Measurements from ENCODE around the gene ATP11C. TPM values are rescaled to one million over a fixed set of nuclear protein-coding genes. Genes with fewer than 3 reads are reported as not detected.
"Not testable (repeated sequence)": the region's sequence is repeated elsewhere in the genome, so short reads cannot be mapped to it uniquely, and the experiment has no call there.

Gene ATP11C
- total RNA-seq, 1 donor from 2014 or later = 47.2 TPM

DNA sequence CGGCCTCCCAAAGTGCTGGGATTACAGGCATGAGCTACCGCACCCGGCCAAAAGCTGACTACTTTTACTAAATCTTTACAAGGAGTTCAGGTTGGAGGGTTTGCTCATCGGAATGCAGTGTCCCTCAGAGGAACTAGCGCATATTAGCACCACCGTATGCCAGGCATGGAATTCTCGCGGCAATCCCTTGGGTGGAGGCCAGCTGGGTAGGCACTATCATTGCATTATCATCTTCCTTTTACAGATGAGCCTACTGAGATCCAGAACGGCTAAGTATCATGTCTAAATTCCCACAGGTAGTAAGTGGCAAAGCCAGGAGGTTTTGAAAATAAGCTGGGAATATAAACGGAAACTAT, 38.5 kb upstream of the ATP11C start:
- TF ChIP-seq CTCF (IDR thresholded peaks at IDR 0.05; ENCODE audit: partially characterized antibody, unreplicated experiment) = no peak
- Mint-ChIP-seq H3K27me3 (ENCODE audit: unreplicated experiment) (no peaks in the 10 kb centered on the region), H3K9me3 (ENCODE audit: unreplicated experiment) (peaks cover 2% of the 10 kb centered on the region), H3K4me1 (ENCODE audit: low read depth, unreplicated experiment) (no peaks in the 10 kb centered on the region), H3K27ac (ENCODE audit: unreplicated experiment) (no peak overlapping the region), H3K36me3 (ENCODE audit: unreplicated experiment) (no peaks in the 10 kb centered on the region), H3K4me3 (ENCODE audit: unreplicated experiment) (no peak overlapping the region)
- no peak for DNase-seq

GRCh38 chrX:139969286-139969685, 36.4 kb upstream of the ATP11C start:
- no peaks in the 10 kb centered on the region for H3K4me1 Mint-ChIP-seq (ENCODE audit: low read depth, unreplicated experiment)
- no peak for DNase-seq
- peaks cover 2% of the 10 kb centered on the region for H3K9me3 Mint-ChIP-seq (ENCODE audit: unreplicated experiment)
- no peak overlapping the region for H3K27ac Mint-ChIP-seq (ENCODE audit: unreplicated experiment)
- no peaks in the 10 kb centered on the region for H3K36me3 Mint-ChIP-seq (ENCODE audit: unreplicated experiment)
- TF ChIP-seq CTCF (IDR thresholded peaks at IDR 0.05; ENCODE audit: partially characterized antibody, unreplicated experiment) = no peak
- H3K27me3 Mint-ChIP-seq (ENCODE audit: unreplicated experiment) = no peaks in the 10 kb centered on the region
- no peak overlapping the region for H3K4me3 Mint-ChIP-seq (ENCODE audit: unreplicated experiment)

DNA sequence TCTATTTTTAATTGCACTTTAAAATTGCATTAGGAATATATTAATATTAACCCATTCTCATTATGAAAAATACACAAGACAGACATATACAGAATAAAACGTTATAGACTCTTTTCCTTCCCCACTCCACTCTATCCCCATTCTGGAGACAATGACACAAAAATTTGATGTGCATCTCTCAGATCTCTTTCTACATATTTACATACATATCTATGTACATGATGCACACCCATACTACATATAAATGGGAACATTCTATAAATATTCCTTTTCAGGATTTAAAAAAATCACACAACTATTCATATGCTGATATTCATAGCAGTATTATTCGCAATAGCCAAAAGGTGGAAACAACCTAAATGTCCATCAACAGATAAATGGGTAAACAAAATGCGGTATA, 34.9 kb upstream of the ATP11C start:
- no peak for DNase-seq

GRCh38 chrX:139967300-139967699, 34.4 kb upstream of the ATP11C start:
- DNase-seq = no peak
- Mint-ChIP-seq H3K27me3 (ENCODE audit: unreplicated experiment) (no peaks in the 10 kb centered on the region), H3K36me3 (ENCODE audit: unreplicated experiment) (no peaks in the 10 kb centered on the region), H3K27ac (ENCODE audit: unreplicated experiment) (no peak overlapping the region), H3K4me3 (ENCODE audit: unreplicated experiment) (no peak overlapping the region), H3K4me1 (ENCODE audit: low read depth, unreplicated experiment) (no peaks in the 10 kb centered on the region), H3K9me3 (ENCODE audit: unreplicated experiment) (no peaks in the 10 kb centered on the region)
- no peak for TF ChIP-seq CTCF (IDR thresholded peaks at IDR 0.05; ENCODE audit: partially characterized antibody, unreplicated experiment)

More for the DNA sequence above, 34.9 kb upstream of the ATP11C start:
- no peak for TF ChIP-seq CTCF (IDR thresholded peaks at IDR 0.05; ENCODE audit: partially characterized antibody, unreplicated experiment)
- no peak overlapping the region for H3K27ac Mint-ChIP-seq (ENCODE audit: unreplicated experiment)
- H3K27me3 Mint-ChIP-seq (ENCODE audit: unreplicated experiment) = no peaks in the 10 kb centered on the region
- no peak overlapping the region for H3K4me3 Mint-ChIP-seq (ENCODE audit: unreplicated experiment)
- no peaks in the 10 kb centered on the region for H3K4me1 Mint-ChIP-seq (ENCODE audit: low read depth, unreplicated experiment)
- H3K36me3 Mint-ChIP-seq (ENCODE audit: unreplicated experiment) = no peaks in the 10 kb centered on the region
- no peaks in the 10 kb centered on the region for H3K9me3 Mint-ChIP-seq (ENCODE audit: unreplicated experiment)

GRCh38 chrX:139966159-139966558, 33.3 kb upstream of the ATP11C start:
- not testable (repeated sequence) for H3K27me3 Mint-ChIP-seq (ENCODE audit: unreplicated experiment); H3K36me3 Mint-ChIP-seq (ENCODE audit: unreplicated experiment); H3K4me3 Mint-ChIP-seq (ENCODE audit: unreplicated experiment); DNase-seq; H3K9me3 Mint-ChIP-seq (ENCODE audit: unreplicated experiment); H3K27ac Mint-ChIP-seq (ENCODE audit: unreplicated experiment); H3K4me1 Mint-ChIP-seq (ENCODE audit: low read depth, unreplicated experiment)

DNA sequence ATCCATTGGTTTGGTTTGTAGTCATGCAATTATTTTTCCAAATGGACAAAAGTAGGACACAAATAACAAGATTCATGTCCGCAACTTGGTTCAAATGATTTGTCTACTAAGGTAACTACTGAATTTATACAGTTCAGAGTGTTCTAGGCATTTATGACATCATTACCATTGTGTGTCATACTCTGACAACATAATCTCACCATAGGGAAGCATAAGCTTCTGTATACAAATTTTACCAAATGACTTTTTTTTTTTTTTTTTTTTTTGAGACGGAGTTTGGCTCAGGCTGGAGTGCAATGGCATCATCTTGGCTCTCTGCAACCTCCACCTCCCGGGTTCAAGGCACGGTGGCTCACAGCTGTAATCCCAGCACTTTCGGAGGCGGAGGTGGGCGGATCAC, 32.6 kb upstream of the ATP11C start, which contains the start of gene CXorf66:
Gene CXorf66, minus strand, starts transcription at position 101 of the 400 bp plus-strand sequence. Its CDS starts 25 bp downstream, at position 76.
- TF ChIP-seq CTCF (IDR thresholded peaks at IDR 0.05; ENCODE audit: partially characterized antibody, unreplicated experiment) = no peak
- Mint-ChIP-seq H3K27me3 (ENCODE audit: unreplicated experiment) (peaks cover 1% of the 10 kb centered on the region), H3K9me3 (ENCODE audit: unreplicated experiment) (no peaks in the 10 kb centered on the region), H3K4me1 (ENCODE audit: low read depth, unreplicated experiment) (no peaks in the 10 kb centered on the region), H3K36me3 (ENCODE audit: unreplicated experiment) (no peaks in the 10 kb centered on the region), H3K27ac (ENCODE audit: unreplicated experiment) (no peak within 1 kb of the TSS), H3K4me3 (ENCODE audit: unreplicated experiment) (no peak within 1 kb of the TSS)
- no peak for DNase-seq

DNA sequence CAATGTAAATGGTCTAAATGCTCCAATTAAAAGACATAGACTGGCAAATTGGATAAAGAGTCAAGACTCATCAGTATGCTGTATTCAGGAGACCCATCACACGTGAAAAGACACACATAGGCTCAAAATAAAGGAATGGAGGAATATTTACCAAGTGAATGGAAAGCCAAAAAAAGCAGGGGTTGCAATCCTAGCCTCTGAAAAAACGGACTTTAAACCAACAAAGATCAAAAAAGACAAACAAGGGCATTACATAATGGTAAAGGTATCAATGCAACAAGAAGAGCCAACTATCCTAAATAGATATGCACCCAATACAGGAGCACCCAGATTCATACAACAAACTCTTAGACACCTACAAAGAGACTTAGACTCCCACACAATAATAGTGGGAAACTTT, 28.2 kb upstream of the ATP11C start:
- H3K36me3 Mint-ChIP-seq (ENCODE audit: unreplicated experiment); H3K27me3 Mint-ChIP-seq (ENCODE audit: unreplicated experiment); H3K4me3 Mint-ChIP-seq (ENCODE audit: unreplicated experiment); H3K4me1 Mint-ChIP-seq (ENCODE audit: low read depth, unreplicated experiment); H3K27ac Mint-ChIP-seq (ENCODE audit: unreplicated experiment); DNase-seq; H3K9me3 Mint-ChIP-seq (ENCODE audit: unreplicated experiment): not testable (repeated sequence)
